ENCODE results near the gene DPYSL3.

DPYSL3 gene

DNA sequence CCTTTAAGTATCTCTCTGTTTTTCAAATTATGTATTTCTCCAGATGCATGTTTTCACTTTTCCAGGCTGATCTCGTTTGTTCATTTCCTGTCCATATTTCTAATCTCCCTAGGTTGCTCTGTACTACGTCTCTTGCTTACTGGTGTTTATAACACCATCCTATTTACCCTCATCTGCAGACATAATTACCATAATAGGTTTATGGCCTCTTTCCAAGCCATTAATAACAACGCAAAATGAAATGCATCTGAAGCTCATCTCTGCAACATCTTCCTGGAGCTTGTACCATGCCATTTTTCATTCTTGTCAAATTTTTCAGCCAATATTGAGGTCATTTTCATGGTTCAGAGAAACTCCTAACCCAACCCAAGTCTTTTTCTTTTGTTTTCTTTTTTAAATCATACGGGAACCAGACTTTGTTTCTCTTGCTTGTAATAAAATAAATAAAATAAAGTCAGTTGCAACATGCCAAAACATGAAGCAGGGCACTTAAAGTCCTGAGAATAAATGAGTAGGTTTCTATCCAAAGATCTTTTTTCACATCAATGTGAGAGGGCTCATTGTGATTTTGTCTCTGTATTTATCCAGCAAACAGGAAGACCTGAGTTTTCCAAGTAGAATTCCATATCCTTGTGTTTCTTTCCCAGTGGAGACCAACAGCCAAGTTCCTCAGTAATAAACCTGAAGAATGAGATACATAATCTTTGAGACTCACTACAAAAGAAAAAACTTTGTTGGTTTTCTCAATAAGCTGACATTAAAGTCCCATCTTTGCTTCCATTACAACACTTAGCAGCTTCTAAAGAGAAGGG is 37.0 kb downstream of the DPYSL3 start:
- DNase-seq (ENCODE audit: low read depth): no peak

DNA sequence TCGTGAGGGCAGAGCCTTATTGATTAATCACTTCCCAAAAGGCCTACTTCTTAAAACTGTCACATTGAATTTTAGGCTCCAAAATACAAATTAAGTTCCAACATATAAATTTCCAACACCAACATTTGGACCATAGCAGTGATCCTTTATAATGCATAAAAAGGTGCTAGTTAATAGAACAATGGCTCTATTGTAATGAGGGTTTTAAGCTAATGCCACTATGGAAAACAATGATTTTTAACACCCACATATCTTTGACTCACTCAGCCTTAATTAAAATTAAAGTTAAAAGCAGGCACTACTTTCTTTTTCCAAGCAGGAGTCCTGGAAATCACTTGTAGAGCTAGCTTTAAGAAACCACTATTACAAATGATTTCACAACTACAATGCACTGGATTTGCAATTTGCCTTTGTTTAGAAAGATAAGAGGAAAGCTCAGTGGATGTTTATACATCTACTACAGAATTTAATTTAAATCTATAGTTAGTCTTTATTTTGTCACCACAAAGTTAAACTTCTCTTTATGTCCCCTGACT is 41.8 kb downstream of the DPYSL3 start:
- DNase-seq (ENCODE audit: low read depth): no peak

DNA sequence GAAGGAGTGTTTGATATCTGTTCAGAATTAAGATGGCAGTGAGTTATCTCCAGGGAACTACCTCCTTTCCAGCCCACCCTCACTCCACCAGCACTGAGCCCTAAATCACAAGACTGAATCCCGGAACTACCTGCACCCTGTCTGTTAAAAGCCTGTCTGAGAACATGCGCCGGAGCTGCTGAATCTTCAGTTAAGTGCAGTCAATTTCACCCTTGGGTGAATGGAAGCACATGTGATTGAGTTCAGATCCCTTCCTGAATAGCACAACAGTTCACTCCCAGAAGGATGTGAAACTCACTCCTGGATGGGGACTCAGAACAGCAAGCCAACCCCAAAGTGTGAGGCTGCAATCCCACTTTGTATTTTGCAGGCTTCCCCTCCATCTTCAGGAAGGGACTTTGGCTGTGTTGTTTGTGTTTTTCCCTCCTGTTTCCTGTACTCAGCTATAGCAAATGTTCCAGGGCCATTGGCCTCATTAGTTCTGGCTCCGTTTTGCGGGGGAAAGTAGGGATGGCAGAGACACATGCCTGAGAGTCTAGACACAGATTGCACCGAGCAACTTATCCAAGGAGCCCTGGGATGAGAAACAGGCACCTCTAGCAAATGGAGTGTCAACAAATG is 43.4 kb downstream of the DPYSL3 start:
- no peak for DNase-seq (ENCODE audit: low read depth)

GRCh38 chr5:147465747-147466146 is 44.1 kb downstream of the DPYSL3 start:
- no peak for DNase-seq (ENCODE audit: low read depth)

DNA sequence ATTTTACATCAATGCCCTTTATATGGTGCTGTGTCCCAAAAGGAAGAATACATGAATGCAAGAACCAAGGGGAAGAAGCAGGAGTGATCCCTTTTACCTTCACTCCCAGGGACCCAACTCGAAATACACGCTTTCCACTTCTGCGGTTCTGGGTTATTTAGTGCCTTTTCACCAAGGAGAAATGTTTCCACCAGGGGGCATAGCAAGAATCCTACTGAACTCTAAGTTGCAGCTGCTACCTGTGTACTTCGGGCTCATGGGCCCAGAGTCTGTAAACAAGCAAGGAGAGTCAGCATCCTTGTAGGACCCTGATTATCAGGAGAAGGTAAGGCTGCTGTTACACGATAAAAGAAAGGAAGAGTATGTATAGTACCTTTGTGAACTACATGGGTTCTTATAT is 45.7 kb downstream of the DPYSL3 start:
- DNase-seq (ENCODE audit: low read depth): no peak

DNA sequence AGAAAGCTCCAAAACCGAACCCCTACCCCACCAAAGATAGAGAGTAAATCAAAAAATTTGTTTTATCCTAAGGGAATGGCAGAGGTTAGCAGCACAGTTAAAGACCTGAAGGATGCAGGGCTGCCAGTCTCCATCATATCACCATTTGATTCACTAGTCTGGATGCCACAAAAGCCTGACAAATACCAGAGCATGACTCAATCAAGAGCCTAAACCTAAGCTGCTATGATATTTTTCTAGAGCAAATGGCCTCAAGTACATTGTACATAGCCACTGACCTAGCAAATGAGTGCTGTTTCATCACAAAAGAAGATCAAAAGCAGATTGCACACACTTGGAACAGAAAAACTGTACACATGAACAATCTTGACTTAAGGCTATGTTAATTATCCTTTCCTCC is 48.0 kb downstream of the DPYSL3 start:
- DNase-seq (ENCODE audit: low read depth): no peak

- DNase-seq (ENCODE audit: low read depth): no peak
Measured at GRCh38 chr5:147460380-147460779, 49.5 kb downstream of the DPYSL3 start.

DNA sequence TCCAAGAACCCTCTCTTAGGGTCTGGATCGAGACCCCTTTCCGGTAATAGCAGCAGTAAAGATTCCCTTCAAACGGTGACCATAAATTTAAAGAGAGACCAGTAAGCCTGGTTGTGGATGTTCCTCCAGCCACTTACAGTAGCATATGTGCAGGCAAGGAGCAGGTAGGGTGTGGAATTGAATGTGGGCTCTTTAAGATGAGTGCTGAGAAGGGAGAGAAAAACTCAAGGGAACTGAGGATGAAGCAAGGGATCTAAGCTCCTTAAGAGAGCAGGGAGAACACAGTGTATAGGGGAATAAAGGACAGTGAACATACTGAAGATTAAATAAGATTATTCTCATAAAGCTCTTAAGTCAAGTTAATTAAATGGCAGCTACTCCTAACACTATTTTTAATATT is 51.3 kb downstream of the DPYSL3 start:
- no peak for DNase-seq (ENCODE audit: low read depth)

GRCh38 chr5:147455822-147456450 is 53.9 kb downstream of the DPYSL3 start:
- no peak for DNase-seq (ENCODE audit: low read depth)

GRCh38 chr5:147454996-147455677 is 54.7 kb downstream of the DPYSL3 start:
- DNase-seq (ENCODE audit: low read depth): no peak

- peak; percentile 59 for DNase-seq (ENCODE audit: low read depth)
Measured at GRCh38 chr5:147453875-147454814, 55.7 kb downstream of the DPYSL3 start.

GRCh38 chr5:147452165-147452811 is 57.6 kb downstream of the DPYSL3 start:
- DNase-seq (ENCODE audit: low read depth): no peak

GRCh38 chr5:147451193-147451592 is 58.7 kb downstream of the DPYSL3 start:
- DNase-seq (ENCODE audit: low read depth): no peak

DNA sequence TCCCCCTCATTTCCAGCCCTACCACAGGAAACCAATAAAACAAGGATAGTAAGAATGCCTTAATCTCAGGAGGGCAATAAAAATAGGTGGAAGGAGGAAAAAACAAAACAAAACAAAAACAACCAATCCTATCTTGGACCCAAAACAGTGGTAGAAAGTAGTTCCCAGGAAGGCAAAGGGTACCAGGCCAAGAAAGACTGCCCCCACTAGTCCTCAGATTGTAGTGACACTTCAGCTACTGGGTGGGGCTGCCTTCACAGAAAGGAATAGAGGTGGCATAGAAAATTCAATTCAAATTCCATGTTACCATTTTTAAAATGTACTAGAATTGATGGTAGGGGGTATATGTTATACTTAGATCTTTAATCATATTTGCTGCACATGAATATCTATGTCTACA is 59.3 kb downstream of the DPYSL3 start:
- no peak for DNase-seq (ENCODE audit: low read depth)

DNA sequence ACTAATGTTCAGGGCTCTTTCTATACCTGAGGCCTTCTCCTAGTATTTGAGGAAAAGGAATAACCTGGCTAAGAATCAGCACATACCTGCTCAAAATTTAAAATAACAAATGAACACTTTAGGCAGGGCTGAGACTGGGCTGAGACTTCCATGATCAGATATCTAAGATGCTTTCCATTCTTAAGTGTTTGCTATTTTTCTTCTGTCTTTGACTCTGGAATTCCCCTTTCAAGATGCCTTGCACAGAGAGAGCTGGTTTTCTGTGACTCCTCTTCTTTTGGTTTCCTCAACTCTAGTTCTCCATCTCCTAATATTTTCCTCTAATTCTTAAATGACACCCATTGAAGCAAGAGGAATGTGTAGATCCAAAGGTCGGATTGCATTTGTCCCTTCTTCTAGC is 61.1 kb downstream of the DPYSL3 start:
- no peak for DNase-seq (ENCODE audit: low read depth)

DNA sequence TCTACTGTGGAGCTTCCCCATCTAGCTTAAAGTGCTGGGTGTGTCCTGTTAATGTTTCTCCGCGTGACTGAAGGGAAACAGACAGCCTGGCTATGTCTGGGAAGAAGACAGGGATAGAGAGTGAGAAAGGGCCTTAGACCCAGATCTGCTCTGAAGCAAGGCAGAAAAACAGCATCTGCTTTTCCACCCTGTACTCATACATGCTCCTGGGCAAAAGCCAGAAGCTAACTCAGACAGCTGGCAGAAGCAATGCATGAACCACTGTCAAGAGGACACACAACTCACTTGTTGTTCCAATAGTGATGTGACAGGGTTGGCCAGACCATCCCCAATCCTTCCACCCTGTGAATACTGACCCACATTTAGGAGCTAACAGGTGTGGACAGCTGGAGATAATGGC is 63.3 kb downstream of the DPYSL3 start:
- no peak for DNase-seq (ENCODE audit: low read depth)

DNA sequence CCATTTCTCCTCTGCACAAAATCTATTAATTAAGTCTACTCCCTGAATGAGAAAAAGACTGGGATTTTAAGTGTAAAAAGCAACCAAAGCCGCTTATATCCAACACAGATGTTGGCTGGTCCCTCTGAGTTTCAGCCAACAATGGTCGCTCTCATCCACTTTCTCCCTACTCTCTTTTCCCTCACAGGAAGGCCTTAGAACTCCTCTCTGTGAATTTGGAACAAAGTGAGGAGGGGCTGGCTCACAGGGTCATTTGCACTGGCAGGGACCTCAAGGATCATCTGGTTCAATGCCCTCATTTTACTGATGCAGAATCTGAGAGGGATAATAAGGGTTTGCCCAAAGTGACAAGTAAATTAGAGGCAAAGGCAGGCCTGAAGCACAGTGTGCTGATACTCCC is 64.0 kb downstream of the DPYSL3 start:
- no peak for DNase-seq (ENCODE audit: low read depth)

DNA sequence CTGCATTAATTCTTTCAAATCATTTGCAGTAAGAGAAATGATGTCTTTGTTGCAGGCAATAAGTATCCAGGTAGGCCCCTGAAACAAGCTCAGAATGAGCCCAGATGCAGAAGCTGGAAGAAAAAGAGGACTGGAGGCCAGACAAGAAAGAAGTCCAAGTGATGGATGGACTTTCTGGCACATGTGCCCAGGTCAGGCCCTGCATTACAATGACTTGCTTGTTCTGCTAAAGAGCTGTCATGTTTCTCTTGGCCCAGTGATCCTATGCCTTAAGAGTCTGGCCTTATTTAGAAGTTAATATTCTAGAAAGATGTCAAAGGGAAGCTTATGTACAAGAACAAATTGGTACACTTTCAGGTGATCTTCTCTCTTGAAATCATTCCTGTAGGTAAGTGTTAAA is 64.8 kb downstream of the DPYSL3 start:
- no peak for DNase-seq (ENCODE audit: low read depth)

DNA sequence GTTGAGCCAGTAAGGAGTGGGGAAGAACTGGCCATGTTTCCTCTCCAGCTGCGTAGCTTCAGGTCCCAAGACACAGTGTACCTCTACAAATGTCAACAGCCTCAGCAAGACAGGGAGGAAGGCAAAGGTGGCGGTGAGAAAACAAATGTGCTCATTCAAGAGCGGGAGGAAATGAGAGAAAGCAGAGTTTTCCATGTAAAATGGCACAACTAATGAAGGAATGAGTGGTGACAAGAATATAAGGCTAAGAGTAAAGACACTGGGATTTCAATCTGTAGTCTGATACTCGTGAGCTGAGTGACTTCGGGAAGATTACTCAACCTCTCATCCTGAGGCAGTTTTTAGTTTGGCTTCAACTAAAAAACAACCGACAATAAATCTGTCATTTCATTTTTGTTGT is 67.6 kb downstream of the DPYSL3 start:
- no peak for DNase-seq (ENCODE audit: low read depth)

GRCh38 chr5:147441191-147441695 is 68.6 kb downstream of the DPYSL3 start:
- DNase-seq (ENCODE audit: low read depth): no peak

DNA sequence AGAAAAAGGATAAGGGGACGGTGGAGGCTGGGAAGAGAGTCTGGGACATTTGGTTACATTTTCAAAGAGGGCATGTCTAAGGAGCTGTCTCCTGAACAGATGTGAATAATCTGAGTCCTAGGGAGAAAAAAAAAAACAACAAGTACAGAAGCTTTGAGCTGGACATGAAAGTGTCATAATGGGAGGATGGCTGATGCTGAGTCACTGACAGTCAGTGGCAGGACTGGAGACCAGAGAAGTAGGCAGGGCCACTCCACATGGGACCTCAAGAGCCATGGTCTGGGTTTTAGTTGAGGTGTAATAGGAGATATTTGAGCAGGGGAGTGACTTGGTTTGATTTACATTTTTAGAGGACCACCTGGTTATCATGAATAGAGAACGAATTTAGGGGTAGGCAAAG is 70.6 kb downstream of the DPYSL3 start:
- no peak for DNase-seq (ENCODE audit: low read depth)
